Measurements from ENCODE around the gene TNP1.

TNP1 gene

GRCh38 chr2:216838151-216838550 lies 21.7 kb downstream of the TNP1 start:
- DNase-seq: no peak

- no peak for DNase-seq
Measured at GRCh38 chr2:216837740-216838139, 22.1 kb downstream of the TNP1 start.

DNA sequence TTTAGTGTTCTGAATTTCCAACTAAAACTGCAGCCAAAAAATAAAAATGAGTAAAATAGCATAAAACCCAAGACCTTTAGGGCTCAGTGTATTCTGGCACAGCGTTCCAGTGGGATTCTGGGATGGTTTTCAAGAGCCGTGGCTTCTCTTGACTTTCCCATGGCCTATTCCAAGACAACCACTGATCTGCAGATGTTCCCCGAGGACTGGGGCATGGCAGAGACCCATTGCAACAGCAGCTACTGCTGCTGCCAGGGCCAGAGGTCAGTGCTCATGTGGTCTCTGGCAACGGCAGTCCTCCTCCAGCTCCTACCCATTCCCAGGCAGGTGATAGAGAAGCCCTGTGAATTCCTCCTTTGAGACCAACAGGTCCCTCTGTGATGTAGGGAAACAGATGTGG lies 26.8 kb downstream of the TNP1 start:
- DNase-seq: no peak

DNA sequence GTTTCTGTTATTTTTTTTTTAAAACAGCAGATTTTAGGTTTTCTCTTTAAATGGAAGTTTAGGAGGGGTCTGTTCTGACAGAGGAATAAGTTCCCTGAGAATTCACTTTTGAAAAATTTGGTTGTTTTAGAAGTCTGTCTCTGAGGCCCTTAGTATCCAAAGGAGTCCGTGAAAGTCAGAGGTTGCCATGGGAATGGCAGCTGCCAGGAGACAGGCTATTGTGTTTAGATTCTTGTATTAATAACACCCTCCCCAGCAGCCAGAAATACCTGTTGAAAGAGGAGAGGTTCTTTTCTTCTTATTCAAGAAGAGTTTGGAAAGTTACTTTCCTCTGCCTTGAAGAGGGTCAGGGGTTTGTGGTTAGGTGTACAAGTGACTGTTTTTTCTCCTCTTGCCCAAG lies 29.5 kb downstream of the TNP1 start:
- no peak for DNase-seq

GRCh38 chr2:216829533-216829932 lies 30.3 kb downstream of the TNP1 start:
- no peak for DNase-seq

- no peak for DNase-seq
Measured at GRCh38 chr2:216827073-216827720, 32.7 kb downstream of the TNP1 start.

- no peak for DNase-seq
Measured at GRCh38 chr2:216822470-216822869, 37.4 kb downstream of the TNP1 start.

GRCh38 chr2:216820709-216821108 lies 39.2 kb downstream of the TNP1 start:
- DNase-seq: no peak

DNA sequence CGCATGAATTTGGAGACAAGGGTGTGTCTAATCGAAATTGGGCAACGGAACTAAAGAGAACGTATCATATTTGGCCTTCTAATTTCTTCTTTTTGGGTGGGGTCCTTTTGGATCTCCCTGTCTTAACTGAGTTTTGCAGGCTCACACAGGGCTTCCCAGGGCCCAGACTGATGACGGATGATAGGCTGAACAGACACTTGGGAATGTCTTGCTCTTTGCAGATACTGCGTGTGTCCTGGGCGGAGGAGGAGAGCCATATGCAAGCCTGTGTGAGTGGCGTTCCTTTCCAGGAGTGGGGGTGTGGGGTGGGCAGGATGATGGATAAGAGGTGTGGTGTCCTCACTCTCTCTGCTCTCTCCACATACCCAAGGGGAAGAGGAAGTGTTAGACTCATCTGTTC lies 40.1 kb downstream of the TNP1 start:
- no peak for DNase-seq

- no peak for DNase-seq
Measured at GRCh38 chr2:216819055-216819454, 40.8 kb downstream of the TNP1 start.

DNA sequence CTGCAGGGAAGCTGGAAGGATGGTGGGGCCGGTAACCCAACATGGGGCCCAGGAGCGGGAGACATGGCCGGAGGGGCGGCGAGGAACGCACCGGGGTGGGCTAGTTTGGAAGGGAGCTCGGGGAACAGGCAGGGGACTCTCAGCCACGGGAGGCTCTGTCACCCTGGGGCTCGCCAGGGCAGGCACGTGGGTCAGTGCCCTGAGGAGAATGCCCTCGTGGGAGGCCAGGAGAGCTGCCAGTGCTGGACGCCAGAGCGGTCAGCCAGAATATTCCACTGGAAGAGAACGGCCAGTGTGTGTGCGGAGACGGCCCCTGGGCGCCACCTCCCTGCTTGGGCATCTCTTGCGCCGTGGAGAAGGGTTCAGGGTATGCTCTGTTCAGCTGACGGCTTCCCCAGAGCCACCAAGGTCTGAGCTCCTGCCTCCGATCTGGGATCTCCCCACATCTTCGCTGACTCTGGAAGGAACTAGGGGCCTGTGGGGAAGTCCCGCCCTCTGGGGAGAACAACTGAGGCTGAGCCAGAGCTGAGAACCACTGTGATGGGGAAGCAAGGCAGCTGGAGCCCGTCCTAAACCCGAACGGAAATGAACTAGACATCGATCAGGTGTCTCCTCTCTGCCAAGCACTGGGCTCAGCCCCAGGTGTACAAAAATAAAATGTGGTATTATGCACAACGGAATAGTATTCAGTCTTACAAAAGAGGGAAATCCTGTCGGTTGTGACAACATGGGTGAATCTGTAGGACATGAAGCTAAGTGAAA lies 49.3 kb downstream of the TNP1 start:
- no peak for DNase-seq

All from T-helper 2 cell (primary cell).